CD4-positive, alpha-beta T cell treated with Interleukin-15 for 4 hours (primary cell): ENCODE measurements around the gene MAPKAP1.

ENCODE experiments used
- DNase-seq: peaks from one replicate; pipeline ENCODE4 v3.0.0-alpha.2; 2020; ENCODE audit warnings: low spot score

Gene MAPKAP1

GRCh38 chr9:125430161-125431011 lies 276.6 kb downstream of the MAPKAP1 start:
- no peak for DNase-seq

DNA sequence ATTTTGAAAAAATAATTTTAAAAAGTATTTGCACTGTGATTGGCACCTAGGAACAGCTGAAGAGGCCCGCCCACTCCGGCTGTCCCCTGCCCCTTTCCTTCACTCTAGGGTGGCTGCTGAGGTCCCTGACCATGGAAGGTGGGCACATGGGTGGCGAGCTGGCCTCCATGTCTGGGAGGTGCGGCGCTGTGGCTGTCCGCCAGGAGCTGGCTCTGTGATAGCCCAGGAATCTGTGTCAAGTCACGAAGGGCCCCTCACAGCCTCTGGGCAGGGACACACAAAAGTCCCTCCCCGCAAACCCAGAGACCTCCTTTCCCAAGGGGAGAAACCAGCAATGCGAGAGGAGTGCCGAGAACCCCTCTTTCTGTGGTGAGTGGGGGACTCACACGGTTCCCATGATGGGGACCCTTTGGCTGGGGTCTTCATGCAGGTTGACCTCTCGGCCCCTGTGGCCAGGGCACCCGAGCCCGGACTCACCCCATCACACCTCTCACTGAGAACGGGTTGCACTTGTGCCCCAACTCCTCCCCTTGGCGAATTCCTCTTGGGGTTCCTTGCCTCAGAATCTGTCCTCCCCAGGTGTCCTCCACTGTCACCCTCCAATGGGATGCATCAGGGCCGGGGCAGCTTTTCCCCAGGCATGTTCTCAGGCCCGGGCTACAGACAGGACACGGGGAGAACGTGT lies 277.4 kb downstream of the MAPKAP1 start:
- DNase-seq, result no peak

GRCh38 chr9:125428902-125429467 lies 278.0 kb downstream of the MAPKAP1 start:
- DNase-seq, result no peak

- no peak for DNase-seq
Observed at GRCh38 chr9:125428060-125428901, 278.7 kb downstream of the MAPKAP1 start.

DNA sequence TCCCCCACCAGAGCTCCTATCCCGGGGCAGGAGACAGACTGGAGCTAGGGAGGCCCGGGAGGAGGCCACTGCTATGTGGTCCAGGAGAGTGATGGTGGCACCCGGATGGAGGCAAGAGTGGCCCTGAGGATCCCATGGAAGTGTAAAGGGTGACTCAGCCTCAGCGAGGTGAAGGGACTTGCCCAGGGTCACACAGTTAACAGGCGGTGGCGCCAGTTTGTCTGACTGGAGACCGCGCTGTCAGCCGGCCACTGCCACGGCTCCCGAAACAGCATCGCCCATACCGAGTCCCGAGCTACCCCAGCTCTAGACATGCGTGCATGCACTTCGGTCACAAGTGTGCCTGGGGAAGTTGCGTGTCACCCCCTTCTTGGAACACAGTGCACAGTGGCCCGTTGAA lies 279.5 kb downstream of the MAPKAP1 start:
- DNase-seq, result no peak

- DNase-seq, result no peak
Observed at GRCh38 chr9:125426926-125427325, 280.1 kb downstream of the MAPKAP1 start.

DNA sequence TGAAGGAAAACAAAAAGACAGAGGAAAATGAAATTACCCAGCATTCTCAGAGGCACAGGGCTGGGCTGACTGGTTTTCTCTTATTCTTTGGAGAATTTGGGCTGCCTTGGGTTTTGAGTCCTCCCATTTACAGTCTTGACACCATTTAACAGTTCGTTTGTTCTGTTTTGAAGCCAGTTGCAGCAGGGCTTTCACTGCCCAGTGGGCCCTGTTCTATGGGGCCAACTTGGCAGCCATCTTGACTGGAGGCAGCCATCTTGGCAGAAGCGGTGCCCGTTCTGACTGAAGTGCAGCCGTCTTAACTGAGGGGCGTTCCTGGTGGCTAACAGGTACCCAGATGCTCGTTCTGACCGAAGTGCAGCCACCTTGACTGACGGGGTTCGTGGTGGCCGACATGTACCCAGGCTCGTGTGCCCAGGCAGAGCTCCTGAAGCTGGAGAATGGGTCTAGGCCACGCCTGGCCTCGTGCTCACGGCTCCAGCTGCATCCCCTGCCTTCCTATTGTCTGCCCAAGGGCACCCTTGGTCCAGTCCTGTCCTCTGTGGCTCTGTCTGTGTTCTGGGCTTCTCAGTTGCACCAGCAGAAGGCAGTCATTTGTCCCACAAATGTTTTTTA lies 281.0 kb downstream of the MAPKAP1 start:
- no peak for DNase-seq

DNA sequence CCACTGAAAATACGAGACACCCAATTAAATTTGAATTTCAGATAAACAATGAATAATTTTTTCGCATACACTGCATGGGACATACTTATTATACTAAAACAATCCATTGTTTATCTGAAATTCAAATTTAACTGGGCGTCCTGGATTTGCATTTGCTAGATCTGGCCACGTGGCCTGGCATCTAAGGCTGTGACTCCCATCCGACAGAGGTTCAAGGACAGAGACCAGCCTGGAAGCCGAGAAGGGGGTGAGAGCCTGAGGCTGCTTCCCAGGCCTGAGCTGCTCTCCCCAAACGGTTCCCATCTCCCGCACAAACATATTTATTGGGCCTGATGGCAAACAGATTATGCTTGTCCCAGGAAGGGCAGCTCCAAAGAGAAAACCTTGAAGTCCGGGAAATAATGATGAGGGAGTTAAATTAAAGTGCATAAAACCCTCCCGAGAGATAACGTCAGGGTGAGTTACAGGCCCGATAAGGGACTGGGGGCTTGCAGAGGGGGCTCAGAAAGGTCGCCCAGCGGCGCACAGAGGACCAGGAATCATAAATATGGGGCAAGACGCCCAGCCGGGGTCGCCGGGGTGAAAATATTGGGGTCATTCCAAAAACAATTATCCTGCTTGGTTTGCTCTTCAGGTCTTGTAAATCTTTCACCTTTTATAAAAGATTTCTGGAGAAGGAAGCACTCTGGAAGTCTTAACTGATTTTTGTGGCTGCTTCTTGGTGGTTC lies 281.7 kb downstream of the MAPKAP1 start:
- DNase-seq, result no peak

GRCh38 chr9:125423964-125424363 lies 283.0 kb downstream of the MAPKAP1 start:
- no peak for DNase-seq

DNA sequence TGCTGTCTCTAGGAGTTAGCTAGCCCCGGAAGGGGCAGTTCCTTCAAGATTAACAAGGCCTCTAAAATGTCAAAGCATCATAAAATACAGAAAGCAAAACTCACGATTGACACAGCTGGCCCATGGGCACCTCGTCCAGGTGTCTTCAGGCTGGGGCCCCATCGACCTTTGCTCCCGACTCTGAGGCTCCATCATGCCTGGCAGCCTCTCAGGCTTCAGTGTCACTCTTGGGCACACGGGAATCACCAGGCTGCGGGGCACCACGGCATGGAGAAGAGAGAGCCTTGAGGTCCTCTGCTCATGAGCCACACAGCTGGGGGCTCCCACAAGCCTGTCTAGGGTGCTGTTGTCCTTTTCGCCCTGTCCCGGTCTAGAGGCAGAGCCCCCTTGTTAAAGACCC lies 284.2 kb downstream of the MAPKAP1 start:
- no peak for DNase-seq

DNA sequence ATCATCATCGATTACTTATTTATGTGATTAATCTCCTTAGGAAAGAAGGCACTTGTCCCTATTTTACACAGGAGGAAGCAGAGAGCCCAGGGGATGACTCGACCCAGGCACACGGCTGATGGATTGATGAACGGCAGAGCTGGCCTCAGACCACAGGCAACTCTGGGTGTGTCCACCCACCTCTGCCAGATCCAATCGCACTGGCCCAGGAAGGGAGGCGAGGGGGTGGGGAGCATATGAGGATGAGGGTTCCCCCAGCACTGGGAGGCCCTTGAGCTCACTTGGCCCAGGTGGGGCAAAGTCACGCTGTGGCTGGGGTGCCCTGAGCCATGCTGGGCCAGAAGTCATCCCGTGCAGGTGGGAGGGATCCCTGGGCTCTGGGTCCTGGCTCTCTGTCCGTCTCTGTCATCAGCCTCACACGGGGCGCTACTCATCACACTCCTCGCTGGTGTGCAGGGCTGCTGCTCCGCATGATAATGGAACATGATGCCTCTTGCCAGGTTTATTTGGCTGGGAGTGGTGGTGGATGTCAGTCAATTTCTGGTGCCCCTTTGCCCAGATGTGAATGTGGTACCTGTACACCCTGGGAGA lies 285.3 kb downstream of the MAPKAP1 start:
- DNase-seq, result no peak

DNA sequence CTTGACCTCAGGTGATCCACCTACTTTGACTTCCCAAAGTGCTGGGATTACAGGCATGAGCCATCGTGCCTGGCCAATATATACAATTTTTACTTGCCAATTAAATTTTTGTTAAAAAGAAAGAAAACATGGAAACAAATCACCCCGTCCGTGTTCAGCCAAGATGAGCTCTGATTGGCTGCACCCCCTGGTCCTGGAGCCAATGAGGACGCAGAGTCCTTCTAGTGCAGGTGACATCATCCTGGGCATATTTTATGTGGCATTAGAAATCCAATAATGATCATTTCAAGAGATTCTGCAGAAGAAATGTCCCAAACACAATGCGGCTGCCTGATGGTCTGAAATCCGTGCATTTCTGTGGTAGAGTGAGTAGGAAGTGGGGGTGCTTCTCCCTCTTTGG lies 285.8 kb downstream of the MAPKAP1 start:
- no peak for DNase-seq

GRCh38 chr9:125418404-125418803 lies 288.6 kb downstream of the MAPKAP1 start:
- no peak for DNase-seq

GRCh38 chr9:125416517-125416916 lies 290.5 kb downstream of the MAPKAP1 start:
- no peak for DNase-seq

DNA sequence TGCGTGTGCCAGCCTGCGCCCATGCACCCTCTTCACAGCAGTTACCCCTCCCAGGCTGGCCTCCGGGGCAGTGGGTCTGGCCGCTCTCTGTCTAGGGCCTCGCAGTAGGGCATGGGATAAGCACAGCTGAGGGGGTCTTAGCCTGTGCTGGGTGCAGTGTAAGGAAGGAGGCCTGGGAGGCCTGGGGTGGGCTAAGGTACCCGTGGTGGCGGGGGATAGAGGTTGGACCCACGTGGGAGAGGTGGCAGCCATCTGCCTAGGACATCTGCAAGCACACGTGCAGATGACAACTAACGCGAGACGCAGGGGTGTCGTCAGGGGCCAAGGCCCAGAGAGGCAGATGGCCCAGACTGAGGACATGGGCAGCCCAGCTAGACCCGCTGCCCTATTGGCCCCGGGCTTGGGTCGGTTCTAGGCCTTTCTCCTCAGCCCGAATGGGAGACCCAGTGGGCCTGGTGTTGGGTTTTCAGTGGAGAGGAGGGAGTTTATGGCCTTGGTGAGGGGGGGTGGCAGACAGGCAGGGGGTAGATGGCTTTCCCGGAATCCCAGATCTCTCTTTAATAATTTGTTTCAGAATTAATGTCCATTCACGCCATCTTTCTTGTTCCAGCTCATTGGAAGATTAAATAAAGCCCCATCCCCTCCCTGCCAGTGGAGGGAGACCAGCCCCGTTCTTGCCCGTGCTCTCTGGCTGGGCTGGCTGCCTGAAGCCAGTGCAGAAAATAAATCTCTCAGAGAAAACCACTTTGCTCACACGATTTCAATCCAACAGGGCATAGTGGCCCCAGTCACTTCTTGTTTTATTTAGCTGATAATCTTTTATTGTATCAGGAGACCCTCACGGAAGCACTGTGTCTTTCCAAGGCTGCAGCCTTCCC lies 291.2 kb downstream of the MAPKAP1 start:
- DNase-seq, result no peak

DNA sequence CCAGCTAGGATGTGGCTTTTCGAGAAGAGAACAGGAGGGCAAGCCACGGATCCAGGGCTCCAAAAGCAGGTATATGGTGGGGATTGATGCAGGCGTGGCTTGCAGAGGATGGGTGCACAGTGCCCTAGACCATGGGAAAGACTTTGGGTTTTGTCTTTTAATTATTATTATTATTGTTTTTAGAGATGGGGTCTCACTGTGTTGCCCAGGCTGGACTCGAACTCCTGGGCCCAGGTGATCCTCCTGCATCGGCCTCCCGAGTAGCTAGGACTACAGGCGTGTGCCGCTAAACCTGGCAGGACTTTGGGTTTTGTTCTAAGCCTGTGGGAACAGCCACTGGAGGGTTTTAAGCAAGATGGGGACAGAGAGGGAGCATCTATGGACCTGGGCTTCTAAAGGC lies 293.4 kb downstream of the MAPKAP1 start:
- no peak for DNase-seq

DNA sequence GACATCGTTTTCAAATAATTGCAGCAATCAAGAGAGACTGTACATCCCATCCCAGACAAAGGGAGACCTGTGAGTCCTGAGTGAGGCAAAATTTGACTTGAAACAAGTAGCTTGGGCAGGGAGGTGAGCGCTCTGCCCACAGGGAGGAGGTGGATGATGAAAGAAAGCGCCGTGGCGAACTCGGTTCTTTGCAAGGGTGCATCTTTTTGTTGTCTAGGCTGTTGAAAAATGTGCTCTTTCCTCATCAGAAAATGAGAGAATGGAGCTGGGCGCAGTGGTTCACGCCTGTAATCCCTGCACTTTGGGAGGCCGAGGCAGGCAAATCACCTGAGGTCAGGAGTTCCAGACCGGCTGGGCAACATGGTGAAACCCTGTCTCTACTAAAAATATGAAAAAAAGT lies 294.8 kb downstream of the MAPKAP1 start:
- DNase-seq, result no peak

DNA sequence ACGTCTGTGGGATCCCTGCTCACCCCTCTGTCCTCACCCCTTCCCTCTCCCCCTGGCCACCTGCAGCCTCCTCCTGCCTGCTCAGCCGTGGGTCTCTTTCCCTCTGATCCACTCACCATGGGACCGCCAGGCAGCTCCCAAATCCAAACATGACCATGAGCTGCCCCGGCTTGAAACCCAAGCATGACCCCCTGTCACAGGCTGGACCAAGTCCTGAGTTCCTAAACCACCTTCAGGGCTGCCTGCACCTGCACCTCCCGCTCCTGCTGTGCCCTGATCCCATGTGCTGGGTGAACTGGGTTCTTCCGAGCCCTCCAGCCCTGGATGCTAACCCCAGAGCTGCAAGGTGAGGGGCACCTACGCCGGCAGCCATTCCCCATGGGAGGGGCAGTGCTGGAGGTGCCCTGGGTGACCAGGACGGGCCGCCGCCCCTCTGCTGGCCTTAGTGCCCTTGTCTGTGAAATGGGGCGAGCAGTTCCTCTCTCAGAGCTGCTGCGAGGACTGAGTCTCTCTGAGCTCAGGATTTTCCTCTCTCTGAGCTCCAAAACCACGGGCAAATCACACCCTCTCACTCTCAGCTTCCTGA lies 295.7 kb downstream of the MAPKAP1 start:
- no peak for DNase-seq

DNA sequence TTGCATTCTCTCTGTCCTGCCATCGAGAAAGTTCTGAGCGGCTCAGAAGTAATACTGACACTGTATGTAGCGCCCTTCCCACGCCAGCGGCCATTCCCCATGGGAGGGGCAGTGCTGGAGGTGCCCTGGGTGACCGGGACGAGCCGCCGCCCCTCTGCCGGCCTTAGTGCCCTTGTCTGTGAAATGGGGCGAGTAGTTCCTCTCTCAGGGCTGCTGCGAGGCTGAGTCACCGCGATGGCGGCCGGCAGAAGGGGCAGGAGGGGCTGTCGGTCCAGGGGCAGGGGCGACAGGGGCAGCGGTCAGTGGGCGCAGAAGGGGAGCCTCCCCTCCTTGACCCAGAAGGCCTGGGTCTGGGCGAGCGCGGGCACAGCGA lies 296.5 kb downstream of the MAPKAP1 start:
- no peak for DNase-seq
